Neural progenitor cell (in vitro differentiated cells): ENCODE data around the gene SLC6A13.

ENCODE experiments used
- CTCF ChIP-seq: fragments of 200-600 bp; sonication (generic); IDR thresholded peaks from 2 replicates; pipeline ENCODE4 v1.5.1; 2017; ENCODE audit warnings: antibody characterized with exemption, mild to moderate bottlenecking
- EZH2 ChIP-seq: fragments of 200-600 bp; sonication (generic); IDR thresholded peaks from 2 replicates; pipeline ENCODE4 v1.6.1; 2017; ENCODE audit warnings: antibody characterized with exemption, mild to moderate bottlenecking, moderate library complexity
- EZH2phosphoT487 ChIP-seq: fragments of 200-600 bp; sonication (generic); IDR thresholded peaks from 2 replicates; pipeline ENCODE4 v1.6.1; 2017; ENCODE audit warnings: antibody characterized with exemption

GRCh38 chr12:263574-263973 is 938 bp upstream of the SLC6A13 start:
- TF ChIP-seq CTCF (no peak), EZH2 (no peak), EZH2phosphoT487 (no peak)
